Tibial artery (tissue), 4 donors: ENCODE results near the gene TACC2.

Experiments used
- DNase-seq, 2 donors: peaks; one replicate each; pipeline ENCODE4 v3.0.0-alpha.2; 2019
- H3K27ac ChIP-seq, 2 donors: fragments of 200-600 bp; sonication (generic) in 1 of 2; 1 replicate in 1 of 2; 2 replicates in 1 of 2; pipeline ENCODE4 v1.5.1; 2018 to 2019; ENCODE audit warnings: mild to moderate bottlenecking in 1 of 2
- H3K27me3 ChIP-seq, 2 donors: fragments of 200-600 bp; sonication (generic) in 1 of 2; one replicate each; pipeline versions ENCODE4 v1.5.1 to v1.6.0; 2016 to 2019
- H3K36me3 ChIP-seq, 3 donors: fragments of 200-600 bp; sonication (generic) in 2 of 3; one replicate each; pipeline ENCODE4 v1.5.1; 2016 to 2019; ENCODE audit warnings: mild to moderate bottlenecking in 2 of 3
- H3K4me1 ChIP-seq, 4 donors: fragments of 200-600 bp; sonication (generic) in 2 of 4; 1 replicate in 3 of 4; 2 replicates in 1 of 4; pipeline ENCODE4 v1.5.1; 2016 to 2019
- H3K4me3 ChIP-seq, 2 donors: fragments of 200-600 bp; sonication (generic) in 1 of 2; 1 replicate in 1 of 2; 2 replicates in 1 of 2; pipeline ENCODE4 v1.5.1; 2018 to 2019; ENCODE audit warnings: mild to moderate bottlenecking in 2 of 2
- H3K9me3 ChIP-seq, 3 donors: fragments of 200-600 bp; sonication (generic) in 1 of 3; one replicate each; pipeline ENCODE4 v1.5.1; 2016 to 2019
- CTCF ChIP-seq, 2 experiments: fragments of 200-600 bp in 1 of 2; fragments of 450-650 bp in 1 of 2; IDR thresholded peaks; one replicate each; pipeline ENCODE4 v1.5.1; 2017 to 2019; ENCODE audit warnings: antibody characterized with exemption in 2 of 2, mild to moderate bottlenecking in 1 of 2, moderate library complexity in 1 of 2
- intact Hi-C: fragments of 100-400 bp; cut with DNase I; formaldehyde crosslinking; loops from one replicate; pipeline ENCODE4 v1.15.0; 2023; ENCODE audit warnings: low total_unique reads

TACC2 gene

GRCh38 chr10:122186816-122187810, 198.2 kb downstream of the TACC2 start:
- intact Hi-C loops, result no loop called here
- Histone ChIP-seq H3K9me3 (no peaks in the 10 kb centered on the region), H3K4me1 (peaks cover 0 to 10% (median 7%) of the 10 kb centered on the region in 4 donors), H3K36me3 (no peaks in the 10 kb centered on the region), H3K27me3 (no peaks in the 10 kb centered on the region), H3K4me3 (no peak overlapping the region), H3K27ac (no peak overlapping the region)
- no peak for DNase-seq
- no peak for TF ChIP-seq CTCF (IDR thresholded peaks at IDR 0.05)

- H3K4me1 ChIP-seq, result peaks cover 0 to under 1% (median 0%) of the 10 kb centered on the region in 4 donors
- no peaks in the 10 kb centered on the region for H3K27me3 ChIP-seq
- no peak overlapping the region for H3K27ac ChIP-seq
- intact Hi-C loops, result no loop called here
- TF ChIP-seq CTCF (IDR thresholded peaks at IDR 0.05), result no peak
- no peak overlapping the region for H3K4me3 ChIP-seq
- H3K36me3 ChIP-seq, result no peaks in the 10 kb centered on the region
- no peaks in the 10 kb centered on the region for H3K9me3 ChIP-seq
- no peak for DNase-seq
Measured at GRCh38 chr10:122188706-122189105, 199.7 kb downstream of the TACC2 start.

- H3K27ac ChIP-seq, result no peak overlapping the region
- TF ChIP-seq CTCF (IDR thresholded peaks at IDR 0.05), result no peak
- intact Hi-C loops, result no loop called here
- no peak for DNase-seq
- no peaks in the 10 kb centered on the region for H3K9me3 ChIP-seq
- no peaks in the 10 kb centered on the region for H3K4me1 ChIP-seq
- H3K27me3 ChIP-seq, result no peaks in the 10 kb centered on the region
- H3K36me3 ChIP-seq, result no peaks in the 10 kb centered on the region
- no peak overlapping the region for H3K4me3 ChIP-seq
Measured at GRCh38 chr10:122189185-122189584, 200.2 kb downstream of the TACC2 start.

GRCh38 chr10:122190176-122190943, 201.4 kb downstream of the TACC2 start:
- H3K36me3 ChIP-seq, result peaks cover 3 to 6% (median 3%) of the 10 kb centered on the region in 3 donors
- H3K27ac ChIP-seq, result no peak overlapping the region
- H3K27me3 ChIP-seq, result no peaks in the 10 kb centered on the region
- H3K4me3 ChIP-seq, result no peak overlapping the region
- DNase-seq, result no peak
- H3K9me3 ChIP-seq, result no peaks in the 10 kb centered on the region
- no peak for TF ChIP-seq CTCF (IDR thresholded peaks at IDR 0.05)
- H3K4me1 ChIP-seq, result no peaks in the 10 kb centered on the region
- intact Hi-C loops, result no loop called here

- intact Hi-C loops, result no loop called here
- Histone ChIP-seq H3K27ac (no peak overlapping the region), H3K4me3 (no peak overlapping the region), H3K36me3 (peaks cover 11 to 23% (median 16%) of the 10 kb centered on the region in 3 donors), H3K27me3 (no peaks in the 10 kb centered on the region), H3K4me1 (no peaks in the 10 kb centered on the region), H3K9me3 (no peaks in the 10 kb centered on the region)
- no peak for TF ChIP-seq CTCF (IDR thresholded peaks at IDR 0.05)
- no peak for DNase-seq
Measured at GRCh38 chr10:122191936-122192541, 203.1 kb downstream of the TACC2 start.
